Motor neuron (in vitro differentiated cells): ENCODE results near the gene TRAF5. TPM values are rescaled to one million over a fixed set of nuclear protein-coding genes. Genes with fewer than 3 reads are reported as not detected.

Experiments used
- ATAC-seq, 8 experiments: fragments of 200-7000 bp; cut with Tn5 transposase; replicated peaks in 6 of 8; 2 replicates each; pipeline ENCODE4 v1.8.0; 2021; ENCODE audit warnings: mild to moderate bottlenecking in 8 of 8, moderate library complexity in 8 of 8
- H3K27ac ChIP-seq, 2 donors: fragments of 250-450 bp; sonication (Bioruptor Pico); 2 replicates each; pipeline ENCODE4 v1.9.0; 2021; ENCODE audit warnings: antibody characterized with exemption in 2 of 2, mild to moderate bottlenecking in 2 of 2, moderate library complexity in 1 of 2
- H3K4me1 ChIP-seq, 2 donors: fragments of 250-450 bp; sonication (Bioruptor Pico); replicated peaks in 1 of 2; 2 replicates each; pipeline ENCODE4 v1.6.1; 2021; ENCODE audit warnings: antibody characterized with exemption in 2 of 2, mild to moderate bottlenecking in 2 of 2, moderate library complexity in 1 of 2
- H3K4me3 ChIP-seq, 5 donors: fragments of 250-450 bp; sonication (Bioruptor Pico); 2 replicates each; pipeline ENCODE4 v1.9.0; 2021; ENCODE audit warnings: antibody characterized with exemption in 5 of 5, mild to moderate bottlenecking in 5 of 5, moderate library complexity in 4 of 5
- WGBS, 10 experiments: fragments of 450-650 bp; shearing (Covaris generic); methylation state at CpG; one replicate each; pipeline ENCODE4 v1.0.0; 2022; 5-methylcytosine and 5-hydroxymethylcytosine counted together
- in situ Hi-C, 9 experiments: fragments of 400-800 bp; cut with MboI; loops; one replicate each; pipeline ENCODE4 v1.15.0; 2021; ENCODE audit warnings: low sequenced_read_pairs in 9 of 9, low pct_unique_long_range_greater_than_20kb in 2 of 9; ENCODE audit not compliant: unreplicated experiment in 9 of 9
- total RNA-seq, 8 experiments: library from RNA; unstranded; fragments of 300-600 nt; gene quantifications; 2 replicates each; pipeline versions ENCODE4 v1.2.3 to v1.2.4, GENCODE V29; 2022

The TRAF5 gene
- total RNA-seq, 8 experiments from 2014 or later = 2.0 to 18.9 (median 6.1) TPM

DNA sequence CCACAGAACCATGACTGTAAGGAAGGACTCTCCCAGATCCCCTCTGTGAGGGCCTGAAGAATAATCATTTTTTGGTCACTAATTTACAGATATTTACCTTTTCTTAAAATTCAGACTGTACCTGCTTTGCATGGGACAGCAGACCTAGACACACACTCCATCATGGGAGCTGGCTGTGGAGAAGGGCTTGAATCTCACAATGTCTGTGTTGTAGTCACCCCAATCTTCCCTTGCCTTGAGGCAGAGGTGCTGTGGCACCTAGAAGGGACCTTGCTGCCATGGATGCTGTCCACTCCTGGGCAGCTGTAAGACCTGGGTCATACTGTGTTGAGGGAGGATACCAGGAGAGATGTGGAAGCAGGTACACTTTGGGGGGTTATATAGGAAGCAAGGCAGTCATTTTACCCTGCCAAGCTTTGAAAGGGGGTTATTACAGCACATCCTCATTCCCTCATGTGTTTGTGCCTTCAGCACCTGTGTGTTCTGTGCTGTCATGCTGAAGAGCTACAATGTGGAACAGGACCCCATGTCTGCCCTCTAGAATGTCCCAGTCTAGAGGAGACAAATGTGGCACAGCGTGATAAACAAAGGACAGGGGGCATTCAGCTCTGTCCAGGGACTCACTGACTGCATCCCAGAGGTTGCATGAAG is 27.1 kb downstream of the TRAF5 start:
- whole genome bisulfite sequencing, 10 experiments = 0 to 10% (median 0%) methylated on average over 1 of the region's 1 CpG; no CpG with 5 or more reads in 5 of the 10 experiments

DNA sequence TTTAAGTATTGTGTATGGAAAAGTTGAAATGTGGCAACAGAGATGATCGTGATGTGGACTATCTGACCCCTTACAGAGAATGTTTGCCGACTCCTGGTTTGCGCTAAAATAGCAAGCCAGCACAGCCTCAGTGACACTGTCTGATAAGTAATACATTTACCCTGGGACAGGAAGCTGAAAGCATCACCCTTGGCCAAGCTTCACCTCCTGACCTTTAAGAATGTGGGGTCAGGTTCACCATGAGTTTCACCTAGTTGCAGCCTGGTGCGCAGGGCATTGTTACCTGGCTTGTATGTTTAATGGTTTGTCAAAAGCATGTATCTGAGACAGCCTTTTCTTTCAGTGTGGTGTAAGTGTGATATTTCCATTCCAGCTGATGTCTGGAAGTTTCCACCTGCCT is 29.2 kb downstream of the TRAF5 start:
- H3K27ac ChIP-seq = no peak overlapping the region
- WGBS, 10 experiments = 93 to 100% (median 100%) methylated on average over 1 to 4 of the region's 4 CpGs; no CpG with 5 or more reads in 3 of the 10 experiments
- no peaks in the 10 kb centered on the region for H3K4me1 ChIP-seq
- ATAC-seq = no peak
- in situ Hi-C loops = no loop called here
- no peak overlapping the region for H3K4me3 ChIP-seq

More for the DNA sequence above, 27.1 kb downstream of the TRAF5 start:
- in situ Hi-C loops = no loop called here
- H3K4me3 ChIP-seq = no peak overlapping the region
- no peak for ATAC-seq
- H3K27ac ChIP-seq = no peak overlapping the region
- no peaks in the 10 kb centered on the region for H3K4me1 ChIP-seq

DNA sequence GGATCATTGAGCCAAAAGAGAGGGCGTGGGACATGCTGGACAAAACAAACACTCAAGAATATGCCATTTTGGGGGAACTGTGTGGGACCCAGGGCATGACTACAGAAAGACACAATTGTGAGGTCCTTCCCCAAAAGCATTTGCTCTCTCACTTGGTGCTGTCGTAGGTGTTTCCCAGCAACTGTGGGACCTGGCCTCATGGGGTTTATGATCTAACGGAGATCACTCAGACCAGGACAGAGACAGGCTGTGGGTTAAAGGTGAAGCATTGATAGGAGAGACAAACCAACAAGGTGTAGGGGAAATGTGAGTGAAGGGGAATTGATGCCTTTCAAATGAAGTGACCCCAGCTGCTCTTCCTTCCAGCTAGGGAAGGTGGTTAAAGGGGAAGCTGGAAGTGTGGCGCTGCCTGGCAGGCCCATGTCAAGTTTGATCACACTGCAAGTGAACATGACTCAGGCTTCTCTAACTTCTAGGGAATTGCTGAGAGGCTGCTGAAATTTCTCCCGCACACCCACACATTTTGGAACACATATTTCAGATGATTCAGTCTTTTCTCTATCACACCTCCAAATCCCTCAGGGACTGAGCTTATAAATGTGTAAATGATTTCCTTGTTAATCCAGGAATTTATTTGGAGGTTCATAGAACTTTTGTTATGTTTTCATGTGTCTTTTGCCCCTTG is 30.2 kb downstream of the TRAF5 start:
- Histone ChIP-seq H3K27ac (no peak overlapping the region), H3K4me1 (no peaks in the 10 kb centered on the region), H3K4me3 (no peak overlapping the region)
- in situ Hi-C loops = no loop called here
- 60 to 100% (median 91%) methylated on average over 1 to 5 of the region's 5 CpGs for WGBS, 10 experiments
- ATAC-seq = no peak

- no peak overlapping the region for H3K4me3 ChIP-seq
- in situ Hi-C loops = no loop called here
- WGBS, 10 experiments = 80 to 100% (median 100%) methylated on average over 1 of the region's 1 CpG
Observed at GRCh38 chr1:211358685-211359084, 32.1 kb downstream of the TRAF5 start.

GRCh38 chr1:211359876-211360275 is 33.2 kb downstream of the TRAF5 start:
- no peak overlapping the region for H3K27ac ChIP-seq
- 84 to 100% (median 96%) methylated on average over 1 to 3 of the region's 3 CpGs; no CpG with 5 or more reads in 4 of the 10 experiments for WGBS, 10 experiments

More at GRCh38 chr1:211358685-211359084, 32.1 kb downstream of the TRAF5 start:
- no peak for ATAC-seq
- H3K27ac ChIP-seq = no peak overlapping the region
- no peaks in the 10 kb centered on the region for H3K4me1 ChIP-seq

DNA sequence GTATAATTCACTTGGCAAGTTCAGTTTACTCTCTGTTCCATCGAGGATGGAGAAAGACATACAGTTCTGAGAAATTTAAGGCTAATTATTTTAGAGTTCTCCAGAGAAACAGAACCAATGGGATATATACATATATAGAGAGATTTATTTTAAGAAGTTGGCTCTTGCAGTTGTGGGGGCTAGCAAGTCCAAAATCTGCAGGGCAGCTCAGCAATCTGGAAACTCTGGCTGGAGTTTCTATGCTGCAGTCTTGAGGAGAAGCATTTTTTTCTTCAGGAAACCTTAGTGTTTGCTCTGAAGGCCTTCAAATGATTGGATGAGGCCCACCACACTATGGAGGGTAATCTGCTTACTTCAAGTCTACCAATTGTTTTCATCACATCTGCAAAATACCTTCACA is 34.6 kb downstream of the TRAF5 start:
- H3K4me1 ChIP-seq = no peaks in the 10 kb centered on the region
- WGBS, 10 experiments = 50 to 100% (median 83%) methylated on average over 1 of the region's 1 CpG; no CpG with 5 or more reads in 3 of the 10 experiments
- no peak overlapping the region for H3K27ac ChIP-seq

More at GRCh38 chr1:211359876-211360275, 33.2 kb downstream of the TRAF5 start:
- H3K4me3 ChIP-seq = no peak overlapping the region
- in situ Hi-C loops = no loop called here
- no peak for ATAC-seq
- no peaks in the 10 kb centered on the region for H3K4me1 ChIP-seq

DNA sequence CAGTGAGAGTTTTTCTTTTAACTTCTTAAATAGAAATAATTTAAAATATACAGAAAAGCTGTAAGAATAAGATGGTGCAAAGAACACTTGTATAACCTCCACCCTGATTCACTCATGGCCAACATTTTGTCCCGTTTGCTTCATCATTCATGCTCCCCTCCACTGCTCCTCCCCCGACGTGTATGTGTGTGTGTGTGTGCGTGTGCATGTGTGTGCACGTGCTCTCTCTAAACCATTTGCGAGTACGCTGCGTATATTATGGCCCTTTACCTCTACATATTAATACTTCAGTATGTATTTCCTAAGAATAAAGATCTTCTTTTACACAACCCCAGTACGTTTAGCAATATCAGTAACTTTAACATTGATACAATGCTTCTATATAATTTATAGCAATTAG is 43.0 kb downstream of the TRAF5 start:
- 47 to 100% (median 92%) methylated on average over 1 to 9 of the region's 9 CpGs; no CpG with 5 or more reads in 1 of the 10 experiments for WGBS, 10 experiments
- no peaks in the 10 kb centered on the region for H3K4me1 ChIP-seq
- in situ Hi-C loops = no loop called here
- ATAC-seq = no peak
- H3K4me3 ChIP-seq = no peak overlapping the region
- H3K27ac ChIP-seq = no peak overlapping the region

More for the DNA sequence above, 34.6 kb downstream of the TRAF5 start:
- in situ Hi-C loops = no loop called here
- no peak for ATAC-seq
- H3K4me3 ChIP-seq = no peak overlapping the region

GRCh38 chr1:211370669-211371068 is 44.0 kb downstream of the TRAF5 start:
- H3K4me3 ChIP-seq = no peak overlapping the region
- H3K27ac ChIP-seq = no peak overlapping the region
- no peak for ATAC-seq
- WGBS, 10 experiments = 88 to 100% (median 100%) methylated on average over 1 to 2 of the region's 2 CpGs; no CpG with 5 or more reads in 3 of the 10 experiments
- in situ Hi-C loops = no loop called here
- peaks cover 0 to 3% of the 10 kb centered on the region in 2 donors for H3K4me1 ChIP-seq

DNA sequence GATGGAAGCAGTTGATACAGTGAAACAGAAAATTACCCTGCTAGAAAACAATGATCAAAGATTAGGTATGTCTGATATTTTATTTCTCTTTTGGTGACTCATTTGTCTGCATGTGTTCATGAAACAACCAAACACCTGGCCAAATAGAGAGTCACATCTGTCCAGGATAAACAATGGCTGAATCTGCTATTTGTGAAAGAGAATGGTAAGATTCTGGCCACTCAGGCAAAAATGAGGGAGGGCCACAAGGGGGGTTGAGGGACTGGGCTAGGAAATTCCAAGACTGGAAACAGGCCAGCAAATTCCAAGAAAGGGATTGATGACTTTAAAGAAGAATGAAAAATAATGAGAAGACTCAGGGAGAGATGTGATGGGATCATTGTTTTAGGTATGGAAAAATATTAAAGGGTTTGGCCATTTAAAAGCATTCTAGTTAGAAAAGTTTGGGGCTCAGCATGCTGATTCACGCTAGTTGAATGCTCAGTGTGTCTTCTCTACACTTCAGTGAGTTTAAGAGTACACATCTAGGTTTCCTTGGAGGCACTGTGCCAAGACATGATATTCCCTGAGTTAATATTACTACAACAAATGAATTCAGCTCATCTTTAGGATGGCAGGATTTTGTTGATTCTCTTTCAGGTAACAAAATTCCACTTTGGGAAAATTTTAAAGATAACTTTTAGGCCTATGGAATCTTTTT is 44.9 kb downstream of the TRAF5 start:
- in situ Hi-C loops = no loop called here
- Histone ChIP-seq H3K4me1 (peaks cover 0 to 3% of the 10 kb centered on the region in 2 donors), H3K4me3 (no peak overlapping the region), H3K27ac (no peak overlapping the region)
- ATAC-seq = no peak
- 91 to 100% (median 100%) methylated on average over 1 of the region's 1 CpG; no CpG with 5 or more reads in 4 of the 10 experiments for WGBS, 10 experiments

DNA sequence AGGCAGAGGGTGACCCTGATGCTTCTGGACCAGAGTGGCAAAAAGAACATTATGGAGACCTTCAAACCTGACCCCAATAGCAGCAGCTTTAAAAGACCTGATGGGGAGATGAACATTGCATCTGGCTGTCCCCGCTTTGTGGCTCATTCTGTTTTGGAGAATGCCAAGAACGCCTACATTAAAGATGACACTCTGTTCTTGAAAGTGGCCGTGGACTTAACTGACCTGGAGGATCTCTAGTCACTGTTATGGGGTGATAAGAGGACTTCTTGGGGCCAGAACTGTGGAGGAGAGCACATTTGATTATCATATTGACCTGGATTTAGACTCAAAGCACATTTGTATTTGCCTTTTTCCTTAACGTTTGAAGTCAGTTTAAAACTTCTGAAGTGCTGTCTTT is 45.8 kb downstream of the TRAF5 start:
- ATAC-seq = no peak
- WGBS, 10 experiments = 50 to 100% (median 89%) methylated on average over 1 to 4 of the region's 4 CpGs; no CpG with 5 or more reads in 1 of the 10 experiments
- in situ Hi-C loops = no loop called here
- H3K4me1 ChIP-seq = peaks cover 0 to 3% of the 10 kb centered on the region in 2 donors
- H3K4me3 ChIP-seq = no peak overlapping the region
- H3K27ac ChIP-seq = no peak overlapping the region

- no peak overlapping the region for H3K27ac ChIP-seq
- WGBS, 10 experiments = 38 to 100% (median 67%) methylated on average over 1 to 5 of the region's 5 CpGs; no CpG with 5 or more reads in 1 of the 10 experiments
- in situ Hi-C loops = no loop called here
- peaks cover 0 to 3% of the 10 kb centered on the region in 2 donors for H3K4me1 ChIP-seq
- H3K4me3 ChIP-seq = no peak overlapping the region
- no peak for ATAC-seq
Observed at GRCh38 chr1:211375146-211375818, 48.6 kb downstream of the TRAF5 start.

DNA sequence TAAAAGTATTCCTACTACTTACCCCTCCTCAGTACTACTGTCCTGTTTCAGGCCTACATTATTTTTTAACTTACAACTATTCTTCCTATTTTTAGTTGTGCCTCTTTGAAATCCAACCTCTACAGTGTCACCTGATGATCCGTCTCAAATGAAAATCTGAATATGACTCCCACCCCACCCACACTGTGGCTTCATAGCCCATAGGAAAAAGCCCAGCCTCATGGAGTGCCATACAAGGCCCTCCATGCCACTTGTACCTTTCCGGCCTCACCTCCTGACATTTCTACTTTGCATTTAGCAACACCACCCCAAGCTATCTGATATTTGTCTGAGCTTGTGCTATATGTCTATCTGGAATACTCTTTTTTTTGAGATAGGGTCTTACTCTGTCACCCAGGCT is 49.3 kb downstream of the TRAF5 start:
- Histone ChIP-seq H3K27ac (no peak overlapping the region), H3K4me1 (peaks cover 0 to 3% of the 10 kb centered on the region in 2 donors), H3K4me3 (no peak overlapping the region)
- WGBS, 10 experiments = 7 to 100% (median 71%) methylated on average over 1 to 2 of the region's 2 CpGs; no CpG with 5 or more reads in 1 of the 10 experiments
- in situ Hi-C loops = no loop called here
- no peak for ATAC-seq
